AG08395 (cell line): ENCODE results near the gene ZNF341.

ENCODE experiments used
- DNase-seq: peaks from one replicate; pipeline ENCODE4 v3.0.0; 2012; ENCODE audit warnings: mixed read lengths, low spot score

The ZNF341 gene

DNA sequence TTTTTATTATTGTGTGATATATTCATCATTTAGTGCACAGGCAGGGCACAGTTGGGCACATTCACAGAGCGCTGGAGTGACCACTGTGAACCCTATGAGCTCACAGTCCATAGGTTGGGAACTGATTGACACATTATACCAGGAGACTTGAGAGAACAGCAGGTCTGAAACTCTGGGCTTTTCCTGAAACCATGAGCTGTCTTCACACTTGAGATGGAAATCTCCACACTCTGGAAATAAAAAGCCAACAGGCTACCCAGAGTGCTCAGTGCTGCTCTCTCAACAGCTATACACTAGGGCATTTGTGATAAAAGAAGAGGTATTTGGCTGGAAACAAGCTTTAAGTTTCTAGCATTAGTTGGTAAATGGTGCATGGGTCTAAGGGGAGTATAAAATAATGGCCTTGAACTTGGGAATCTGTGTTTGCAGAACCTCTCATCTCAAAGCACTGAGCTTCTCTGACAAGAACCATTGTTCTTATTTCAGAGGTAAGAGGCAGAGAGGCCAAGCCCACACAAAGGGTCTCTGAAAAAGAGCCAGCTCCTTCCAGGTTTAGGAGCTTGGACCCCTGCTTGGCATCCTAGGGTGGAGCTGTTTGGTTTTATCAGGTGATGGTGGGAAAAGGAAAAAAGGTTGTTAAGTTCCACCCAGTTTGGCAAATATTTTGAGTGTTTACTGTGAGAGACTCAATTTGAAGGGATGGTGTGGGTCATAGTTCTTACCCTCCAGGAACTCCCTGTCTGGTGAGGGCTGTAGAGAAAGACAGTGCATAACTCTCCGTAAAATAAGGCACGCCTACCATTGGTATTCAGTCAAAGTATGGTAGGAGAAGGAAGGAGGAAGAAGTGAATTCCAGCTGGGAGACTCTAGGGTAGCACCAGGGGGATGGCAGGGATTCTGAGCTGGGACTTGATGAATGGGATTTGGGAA is 93.8 kb downstream of the ZNF341 start:
- DNase-seq: no peak

DNA sequence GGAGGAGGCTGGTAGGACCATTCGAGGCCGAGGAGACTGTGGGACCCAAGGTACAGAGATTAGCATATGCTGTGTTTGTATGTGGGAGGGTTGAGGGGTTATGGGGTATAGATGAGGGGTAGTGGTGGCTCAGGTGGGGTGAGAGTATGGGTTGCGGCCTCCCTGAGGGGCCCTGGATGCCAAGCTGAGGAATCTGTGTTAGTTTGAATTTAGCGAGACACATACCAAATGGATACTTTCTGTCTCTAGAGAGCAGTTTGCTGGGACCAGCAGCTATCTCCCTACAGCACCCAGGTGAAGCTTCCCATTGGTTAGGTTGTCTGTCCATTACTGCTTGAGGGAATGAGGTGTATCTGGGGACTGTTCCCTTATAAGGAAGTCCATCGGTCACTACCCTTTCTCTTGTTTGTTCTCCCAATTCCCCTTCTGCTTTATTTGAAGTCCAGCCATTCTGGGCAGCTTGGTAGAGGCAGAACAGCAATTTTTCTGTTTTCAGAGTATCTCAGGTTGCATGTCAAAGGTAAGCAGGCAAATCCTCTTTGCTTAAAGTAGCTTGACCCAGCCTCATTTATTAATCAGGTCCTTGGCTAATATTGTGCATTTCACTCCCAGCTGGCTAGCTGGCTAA is 94.6 kb downstream of the ZNF341 start:
- DNase-seq: no peak

DNA sequence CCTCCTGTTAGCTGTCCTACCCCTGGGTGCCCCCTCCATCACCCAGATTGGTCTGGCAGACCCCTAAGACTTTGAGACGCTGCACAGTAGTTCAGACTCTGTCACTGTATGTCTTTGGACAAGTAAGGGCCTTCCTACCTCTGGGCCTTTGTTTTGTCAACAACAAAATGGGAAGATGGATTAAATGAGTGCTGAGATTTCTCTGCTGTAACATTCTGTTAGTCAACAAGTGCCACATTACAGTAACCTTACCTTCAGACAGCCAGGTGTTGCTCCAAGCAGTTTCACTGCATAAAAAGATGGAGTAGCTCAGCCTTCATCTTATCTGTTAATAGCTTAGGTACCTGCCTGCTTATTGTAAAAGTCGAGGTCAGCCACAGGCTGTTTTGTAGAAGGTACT is 95.3 kb downstream of the ZNF341 start:
- no peak for DNase-seq

DNA sequence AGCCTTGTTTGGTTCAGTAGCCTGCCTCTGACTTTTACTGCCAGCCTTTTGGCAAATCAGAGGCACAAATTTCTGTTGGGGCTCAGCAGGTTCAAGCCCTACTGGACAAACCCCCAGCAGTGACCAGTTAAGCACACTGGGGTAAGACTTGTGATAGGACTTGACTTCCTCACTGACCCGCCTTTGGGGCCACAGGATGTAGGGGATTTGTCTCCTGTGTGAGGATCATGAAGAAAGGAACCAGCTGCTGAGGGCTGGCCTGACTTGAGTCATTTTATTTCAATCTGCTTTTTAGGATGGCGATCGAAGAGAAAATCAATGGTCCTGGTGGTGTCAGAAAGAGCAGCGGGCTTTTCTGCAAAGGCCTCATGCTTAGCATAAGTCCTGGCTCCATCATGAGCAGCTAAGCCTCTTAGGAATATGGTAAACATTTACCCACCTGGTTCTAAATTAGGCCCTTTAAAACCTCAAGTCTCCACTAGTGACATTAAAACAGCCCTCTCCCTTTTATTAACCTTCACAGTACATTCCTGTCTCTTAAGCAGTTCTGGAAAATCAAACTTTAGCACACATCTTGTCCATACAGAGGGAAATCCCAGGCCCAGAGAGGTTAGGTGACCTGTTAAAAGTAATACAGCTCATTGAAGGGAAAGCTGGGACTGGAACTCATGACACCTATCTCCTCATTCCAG is 96.0 kb downstream of the ZNF341 start:
- no peak for DNase-seq

- DNase-seq: no peak
Measured at GRCh38 chr20:33828326-33828844, 96.6 kb downstream of the ZNF341 start.

GRCh38 chr20:33828967-33829560 is 97.3 kb downstream of the ZNF341 start:
- no peak for DNase-seq

DNA sequence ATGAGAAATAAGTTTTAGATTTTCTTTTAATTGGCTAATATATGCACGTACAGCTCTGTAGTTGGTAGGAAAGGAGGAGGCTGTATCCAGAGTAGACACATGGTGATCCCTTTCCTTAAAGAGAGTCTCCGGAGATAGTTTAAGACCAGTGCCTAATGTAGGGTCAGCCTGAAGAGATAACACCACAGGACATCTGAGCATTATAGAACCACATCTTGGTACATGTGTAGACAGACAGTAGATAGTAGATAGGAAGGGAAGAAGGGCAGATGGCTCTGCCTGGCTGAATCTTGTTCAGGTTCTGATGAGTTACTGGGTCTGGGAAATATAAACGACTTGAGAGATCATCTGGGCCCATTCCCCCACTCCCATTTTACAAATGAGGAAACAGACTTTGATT is 97.8 kb downstream of the ZNF341 start:
- DNase-seq: no peak

DNA sequence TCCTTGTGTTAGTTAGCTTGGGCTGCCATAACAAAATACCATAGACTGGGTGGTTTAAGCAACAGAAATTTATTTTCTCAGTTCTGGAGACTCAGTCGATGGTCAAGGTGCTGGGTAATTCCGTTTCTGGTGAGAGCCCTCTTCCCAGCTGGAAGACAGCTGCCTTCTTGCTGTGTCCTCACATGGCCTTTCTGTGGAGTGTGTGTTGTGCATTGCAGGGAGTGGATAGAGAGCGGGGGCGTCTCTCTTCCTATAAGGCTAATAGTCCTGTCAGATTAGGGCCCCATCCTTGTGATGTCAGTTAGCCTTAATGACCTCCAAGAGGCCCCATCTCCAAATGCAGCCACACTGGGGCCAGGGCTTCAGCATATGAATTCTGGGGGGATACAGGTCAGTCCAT is 98.6 kb downstream of the ZNF341 start:
- DNase-seq: no peak

DNA sequence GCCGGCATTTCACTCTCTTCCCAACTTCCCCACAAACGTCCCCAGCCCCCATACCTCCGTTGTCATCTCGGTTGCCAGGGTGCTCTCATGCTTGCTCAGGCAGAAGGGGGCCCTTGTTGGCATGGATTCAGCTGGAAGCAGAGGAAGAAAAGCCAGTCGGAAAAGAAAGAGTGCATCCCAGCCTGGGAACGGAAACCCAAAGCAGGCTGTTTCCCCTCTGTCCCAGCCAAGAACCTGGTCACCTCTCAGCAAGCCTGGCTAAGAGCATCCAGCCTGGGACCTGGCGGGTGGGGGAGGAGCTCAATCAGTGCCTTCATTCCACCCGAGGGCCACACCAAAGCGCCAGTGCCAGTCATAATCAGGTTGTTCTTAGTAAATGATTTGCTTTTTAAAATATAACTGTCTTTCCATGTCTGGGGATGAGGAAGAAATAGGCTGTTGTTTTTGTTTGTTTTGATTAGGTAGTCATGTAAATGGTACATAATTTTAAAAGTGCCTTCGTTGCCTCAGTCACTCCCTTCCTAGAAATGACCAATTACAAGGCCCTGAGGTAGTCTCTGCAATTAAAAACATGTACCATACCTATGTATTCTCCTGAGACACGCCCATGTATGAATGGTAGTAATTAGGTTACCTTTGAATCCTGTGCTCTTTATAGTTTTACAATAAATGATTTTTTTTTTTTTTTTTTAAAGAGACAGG is 100.5 kb downstream of the ZNF341 start:
- DNase-seq: no peak

DNA sequence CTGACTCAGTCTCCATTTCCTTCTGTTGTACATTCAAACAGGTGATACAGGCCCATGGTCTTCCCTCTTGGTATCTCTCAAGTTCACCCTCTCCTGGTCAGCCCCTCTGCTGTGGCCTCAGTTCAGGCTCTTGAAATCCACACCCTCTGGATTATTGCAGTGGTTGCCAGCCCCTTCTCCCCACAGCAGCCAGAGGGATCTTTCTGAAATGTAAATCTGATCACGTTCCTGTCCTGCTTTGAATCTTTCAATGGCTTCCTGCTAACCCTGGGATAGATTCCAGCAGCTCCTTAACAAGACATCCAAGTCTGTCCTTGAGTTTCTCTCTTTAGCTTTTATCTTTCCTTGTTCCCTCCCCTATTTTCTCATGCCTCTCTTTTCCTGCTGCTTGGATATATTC is 101.5 kb downstream of the ZNF341 start:
- DNase-seq: no peak

GRCh38 chr20:33835615-33836172 is 103.9 kb downstream of the ZNF341 start:
- no peak for DNase-seq

DNA sequence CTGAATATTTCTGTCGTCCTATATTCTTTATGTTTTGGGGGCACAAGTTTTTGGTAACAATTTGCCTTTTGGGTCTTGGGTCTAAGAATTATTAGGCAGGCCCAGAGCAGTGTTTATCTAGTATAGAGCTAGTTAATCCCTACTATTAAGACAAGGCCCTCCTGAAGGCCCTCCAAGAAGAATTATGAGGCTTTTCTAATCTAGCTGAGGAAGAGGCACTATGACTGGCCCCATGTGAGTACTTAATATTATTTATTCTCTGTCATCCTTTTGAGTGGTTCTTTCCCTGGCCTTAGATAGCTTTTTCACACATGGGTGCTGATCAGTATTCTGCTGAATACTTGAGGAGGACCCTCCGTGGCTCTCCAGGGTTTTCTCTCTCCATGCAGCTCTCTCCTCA is 104.5 kb downstream of the ZNF341 start:
- DNase-seq: no peak

GRCh38 chr20:33837096-33837830 is 105.5 kb downstream of the ZNF341 start:
- no peak for DNase-seq

- DNase-seq: no peak
Measured at GRCh38 chr20:33838035-33838864, 106.5 kb downstream of the ZNF341 start.

DNA sequence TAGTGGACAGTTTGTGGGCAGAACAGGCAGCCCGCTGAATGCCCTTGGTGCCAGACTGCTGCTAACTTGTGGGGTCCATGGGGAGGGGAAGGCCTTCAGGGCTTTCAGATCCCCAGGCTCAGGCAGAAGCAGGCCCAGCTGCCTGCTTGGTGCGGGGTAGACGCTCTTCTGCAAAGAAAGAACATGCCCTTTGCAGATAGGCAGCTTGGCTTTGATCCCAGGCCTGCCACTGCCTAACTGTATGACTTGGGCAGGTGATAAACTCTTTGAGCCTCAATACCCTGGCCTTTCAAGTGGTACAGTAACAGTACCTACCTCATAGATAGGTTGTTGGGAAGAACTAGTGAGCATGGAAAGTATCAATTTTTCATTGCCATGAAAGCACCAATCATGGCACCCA is 107.8 kb downstream of the ZNF341 start:
- DNase-seq: no peak

- no peak for DNase-seq
Measured at GRCh38 chr20:33840160-33840559, 108.4 kb downstream of the ZNF341 start.

DNA sequence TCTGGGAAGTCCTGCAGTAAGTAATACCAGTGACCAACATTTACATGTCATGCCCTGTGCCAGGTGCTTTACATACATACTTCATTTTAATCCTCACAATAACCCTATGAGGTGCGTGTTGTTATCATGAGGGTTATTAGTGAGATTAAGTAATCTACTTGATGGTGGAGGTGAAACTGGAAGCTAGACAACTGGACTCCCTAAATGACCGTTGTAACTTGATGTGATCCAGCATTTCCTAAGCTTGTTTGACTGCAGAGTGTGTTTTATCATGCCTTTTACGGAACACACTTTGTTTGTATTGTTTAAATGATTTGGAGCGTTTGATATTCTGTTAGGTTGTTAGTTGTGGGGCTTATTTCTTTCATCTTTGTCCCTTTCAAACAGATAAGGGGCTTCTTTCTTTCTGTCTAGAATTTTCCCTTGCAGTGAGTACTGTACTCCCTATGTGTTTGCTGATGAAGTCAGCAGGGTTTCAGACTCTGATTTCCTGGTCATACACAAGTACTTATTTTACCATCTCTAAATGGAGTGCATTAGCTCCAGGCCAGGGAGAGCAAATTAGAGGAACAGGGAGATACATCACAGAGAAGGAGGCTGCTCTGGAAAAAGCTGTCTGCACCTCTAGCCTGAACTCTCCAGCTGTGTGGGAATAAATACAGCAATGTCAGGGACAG is 109.1 kb downstream of the ZNF341 start:
- no peak for DNase-seq

DNA sequence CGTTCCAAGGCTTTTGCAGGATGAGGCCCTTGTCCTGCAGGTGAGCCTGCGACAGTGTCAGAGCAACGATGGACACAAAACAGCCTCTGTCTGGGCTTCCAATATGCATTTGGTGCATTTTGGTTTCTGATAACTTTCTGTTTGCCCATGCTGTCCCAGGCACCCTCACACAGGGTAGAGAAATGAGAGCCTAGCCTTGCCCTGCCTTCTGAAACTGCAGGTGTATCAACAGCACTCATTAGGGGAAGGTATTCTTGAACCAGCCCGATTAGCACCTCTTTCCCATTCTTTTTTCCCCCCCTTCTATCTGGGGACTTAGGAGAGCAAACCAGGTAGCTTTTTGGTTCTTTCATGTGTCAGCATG is 109.6 kb downstream of the ZNF341 start:
- no peak for DNase-seq
